RKO (cell line): ENCODE results near the gene ISCU.
"Not testable (repeated sequence)": the region's sequence is repeated elsewhere in the genome, so short reads cannot be mapped to it uniquely, and the experiment has no call there.

ENCODE experiments used
- DNase-seq: peaks from one replicate; pipeline ENCODE4 v3.0.0-alpha.2; 2016; ENCODE audit warnings: low spot score

ISCU gene

DNA sequence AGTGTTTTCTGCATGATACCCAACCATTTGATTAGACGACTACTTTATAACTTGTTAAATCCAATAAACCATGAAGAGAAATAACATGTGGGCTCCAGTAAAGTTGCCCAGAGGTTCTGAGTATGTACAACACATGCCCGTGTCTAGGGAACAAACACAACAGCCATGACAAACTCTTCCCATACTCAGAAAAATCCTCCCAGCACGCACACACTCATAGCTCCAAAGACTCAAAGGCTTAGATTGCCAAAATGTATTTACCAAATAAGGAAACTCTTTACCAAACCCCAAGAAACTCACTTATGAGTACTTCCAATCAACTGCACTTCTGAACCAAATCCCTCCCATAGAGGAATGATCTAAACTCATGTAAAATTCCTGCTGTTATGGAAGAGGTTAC lies 18.7 kb upstream of the ISCU start:
- no peak for DNase-seq

DNA sequence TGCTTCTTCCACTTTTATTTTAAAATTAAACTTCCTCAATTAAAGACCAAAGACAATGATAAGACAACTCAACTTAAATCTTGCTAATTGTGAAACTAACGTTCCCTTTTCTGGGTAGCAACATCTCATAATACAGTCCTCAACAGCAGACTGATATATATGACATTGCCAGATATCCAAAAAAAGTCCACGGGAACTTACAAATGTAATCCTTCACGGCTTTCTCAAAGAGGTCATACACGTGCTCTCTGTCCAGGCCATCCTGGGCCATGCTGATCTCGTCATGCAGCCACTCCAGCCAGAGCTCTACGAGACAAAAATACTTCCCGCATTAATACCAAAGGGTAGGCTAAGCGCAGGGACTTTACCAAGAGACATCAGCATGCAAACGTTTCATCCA lies 14.7 kb upstream of the ISCU start:
- DNase-seq: no peak

DNA sequence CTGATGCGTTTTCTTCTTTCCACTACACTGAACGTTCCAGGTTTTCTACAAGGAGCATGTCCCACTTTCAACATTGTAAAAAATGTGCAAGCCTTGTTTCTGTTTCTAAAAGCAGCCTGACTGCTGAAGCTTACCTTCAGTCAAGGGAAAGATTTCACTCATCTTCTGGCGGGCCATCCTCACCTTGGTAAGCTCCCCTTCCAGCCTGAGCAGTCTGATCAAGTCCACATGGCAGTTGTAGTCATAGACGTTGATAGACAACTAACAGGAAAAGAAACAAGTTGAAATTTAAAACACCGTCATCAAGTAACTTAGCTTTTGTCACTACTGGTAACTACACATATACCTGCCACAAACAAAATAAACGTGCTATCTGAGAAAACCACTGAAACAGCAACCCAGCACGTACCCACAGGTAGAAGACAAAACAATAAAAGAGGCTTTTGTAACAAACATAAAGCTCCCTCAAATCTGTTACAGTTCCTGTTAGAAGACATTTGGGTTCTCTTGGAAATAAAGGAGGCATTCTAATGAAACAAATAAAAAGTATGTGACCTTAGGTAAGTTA lies 13.4 kb upstream of the ISCU start:
- no peak for DNase-seq

DNA sequence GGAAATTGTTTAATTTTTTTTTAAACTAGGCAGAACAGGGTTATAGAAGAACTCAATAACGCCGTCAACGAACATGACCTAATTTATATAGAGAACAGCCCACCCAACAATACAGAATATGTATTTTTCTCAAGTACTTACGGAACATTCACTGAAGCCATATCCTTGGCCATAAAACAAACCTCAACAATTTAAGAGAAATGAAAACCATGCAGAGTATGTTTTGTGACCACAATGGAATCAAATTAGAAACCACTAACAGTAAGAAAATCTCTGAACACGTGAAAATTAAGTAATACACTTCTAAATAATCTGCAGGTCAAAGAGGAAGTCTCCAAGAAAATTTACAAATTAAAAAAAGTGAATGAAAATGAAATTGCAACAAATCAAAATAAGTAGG lies 10.9 kb upstream of the ISCU start:
- DNase-seq: no peak

DNA sequence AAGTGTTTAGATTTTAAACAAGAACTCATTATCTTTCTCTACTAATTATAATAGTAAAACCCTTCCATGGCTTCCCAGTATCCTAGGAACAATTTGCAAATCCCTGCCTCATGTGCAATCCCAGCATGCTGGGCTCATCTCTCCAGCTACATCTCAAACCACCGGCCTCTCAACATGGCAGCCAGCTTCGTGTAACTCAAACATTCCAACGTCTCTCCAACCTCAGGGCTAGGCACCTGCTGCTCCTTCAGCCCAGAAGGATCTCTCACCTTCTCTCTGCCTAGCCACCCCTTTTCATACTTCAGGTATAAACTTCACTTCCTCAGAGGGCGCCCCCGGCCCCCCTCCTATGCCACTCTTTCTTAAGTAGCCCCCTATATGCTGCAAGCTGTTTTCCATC lies 8.6 kb upstream of the ISCU start:
- no peak for DNase-seq

DNA sequence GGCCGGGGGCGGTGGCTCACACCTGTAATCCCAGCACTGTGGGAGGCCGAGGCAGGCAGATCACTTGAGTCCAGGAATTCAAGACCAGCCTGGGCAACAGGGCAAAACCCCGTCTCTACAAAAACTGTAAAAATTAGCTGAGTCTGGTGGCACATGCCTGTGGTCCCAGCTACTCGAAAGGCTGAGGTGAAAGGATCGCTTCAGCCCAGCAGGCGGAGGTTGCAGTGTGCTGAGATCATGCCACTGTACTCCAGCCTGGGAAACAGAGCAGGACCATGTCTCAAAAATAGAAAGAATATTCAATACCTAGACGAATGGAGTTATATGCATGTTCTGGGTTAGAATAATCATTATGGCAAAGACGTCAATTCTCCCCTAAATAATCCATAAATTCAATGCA lies 7.0 kb upstream of the ISCU start:
- not testable (repeated sequence) for DNase-seq

DNA sequence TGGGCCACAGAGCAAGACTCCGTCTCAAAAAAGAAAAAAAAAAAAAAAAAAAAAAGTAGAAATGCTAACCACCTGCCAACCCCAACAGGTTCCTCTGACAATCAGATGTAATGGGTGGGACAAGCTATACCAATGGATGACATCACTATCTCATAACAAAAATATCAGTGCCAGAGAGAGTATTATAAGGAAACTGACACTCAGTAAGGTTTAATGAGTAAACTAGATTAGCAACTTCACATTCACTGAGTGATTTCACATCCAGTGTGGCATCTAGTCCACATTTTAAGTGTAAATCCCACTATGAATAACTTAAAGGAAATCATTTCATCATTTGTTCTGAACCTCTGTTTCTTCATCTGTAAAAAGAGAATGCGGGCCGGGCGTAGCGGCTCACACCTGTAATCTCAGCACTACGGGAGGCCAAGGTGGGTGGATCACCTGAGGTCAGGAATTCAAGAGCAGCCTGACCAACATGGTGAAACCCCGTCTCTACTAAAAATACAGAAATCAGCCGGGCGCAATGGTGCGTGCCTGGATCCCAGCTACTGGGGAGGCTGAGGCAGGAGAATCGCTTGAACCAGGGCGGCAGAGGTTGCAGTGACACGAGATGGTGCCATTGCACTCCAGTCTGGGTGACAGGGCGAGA lies 3.3 kb upstream of the ISCU start:
- no peak for DNase-seq

DNA sequence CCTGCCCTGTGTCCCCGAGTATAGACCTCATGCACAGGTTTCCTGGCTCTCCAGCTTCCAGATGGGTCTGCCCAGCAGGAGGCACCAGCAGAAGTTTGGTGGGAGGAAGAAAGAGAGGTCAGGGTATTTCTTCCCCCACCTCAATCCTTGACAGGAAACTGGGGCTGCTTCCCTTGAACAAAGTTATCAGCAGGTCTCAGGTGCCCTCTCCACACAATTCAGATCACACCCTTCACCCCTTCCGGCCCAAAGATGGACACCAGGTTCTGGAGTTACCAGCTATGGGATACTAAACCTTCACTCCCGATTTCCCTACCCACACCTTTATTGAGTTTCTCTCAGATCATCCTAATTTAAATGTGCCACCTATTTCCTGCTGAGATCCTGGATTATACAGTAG lies 2.6 kb upstream of the ISCU start:
- no peak for DNase-seq

DNA sequence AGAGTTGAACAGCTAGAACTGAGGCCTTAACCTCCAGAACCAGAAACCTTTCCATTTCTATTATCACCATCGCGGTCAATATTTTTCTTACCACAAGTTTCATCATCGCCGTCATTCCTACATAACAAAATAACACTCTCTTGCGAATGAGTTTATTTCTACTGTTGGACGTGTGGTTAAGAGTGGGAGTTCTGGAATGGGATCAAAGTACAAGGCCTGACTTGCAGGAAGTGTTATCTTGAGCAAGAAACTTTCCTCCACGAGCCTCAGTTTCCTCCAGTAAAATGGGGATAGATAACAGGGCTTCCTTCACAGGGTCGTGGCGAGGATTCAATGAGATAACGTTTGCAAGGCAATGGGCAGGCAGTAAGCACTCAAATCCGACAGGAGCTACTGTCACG lies 2.1 kb upstream of the ISCU start:
- peak; percentile 63 for DNase-seq

DNA sequence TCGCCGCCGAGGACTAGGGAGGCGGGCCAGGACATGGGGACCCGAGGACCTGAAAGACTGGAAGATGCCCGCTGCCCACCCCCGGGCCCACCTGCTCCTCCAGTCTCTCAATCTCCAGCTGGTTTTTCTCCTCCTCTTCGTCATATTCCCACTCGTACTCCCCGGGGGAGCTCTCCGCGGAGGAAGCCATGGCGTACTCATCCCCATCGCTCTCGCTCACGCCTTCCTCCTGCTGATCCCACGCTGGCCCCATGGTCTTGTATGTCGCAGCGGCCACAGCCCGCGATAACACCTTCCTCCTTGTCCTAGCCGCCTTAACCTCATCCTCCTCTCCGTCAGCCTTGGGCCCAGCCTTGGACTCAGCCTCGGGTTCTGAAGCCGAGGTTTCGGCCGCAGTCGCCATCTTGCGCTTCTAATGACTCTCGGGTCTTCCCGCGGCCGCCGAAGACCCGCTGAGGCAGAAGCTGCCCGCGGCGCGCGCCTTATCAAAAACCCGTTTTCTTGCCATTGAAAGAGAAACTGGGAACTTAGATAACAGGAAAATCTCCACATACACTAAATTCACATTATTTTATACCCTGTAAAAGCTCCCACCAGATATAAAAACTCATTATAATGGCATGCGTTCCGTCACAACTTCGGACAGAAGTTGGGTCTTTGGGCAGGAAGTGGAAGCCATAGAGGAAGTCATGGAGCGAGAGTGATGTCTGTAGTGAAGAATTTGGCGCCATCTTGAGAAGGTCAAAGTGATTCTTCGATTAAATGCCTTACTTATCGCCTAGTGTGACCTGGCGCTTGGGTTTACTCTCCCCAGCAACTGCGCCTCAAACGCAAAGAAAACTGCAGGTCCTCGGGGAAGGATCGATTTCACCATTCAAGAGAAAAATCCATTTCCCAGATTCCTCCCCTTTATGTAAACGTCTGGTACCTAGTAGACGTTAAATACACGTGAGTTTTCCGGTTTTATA lies 1.4 kb upstream of the ISCU start, which contains the start of gene SART3:
TSS of gene SART3 (minus strand) at position 422 of the 968 bp plus-strand sequence. CDS start at position 403, 19 bp downstream.
- DNase-seq: peak; percentile 93

DNA sequence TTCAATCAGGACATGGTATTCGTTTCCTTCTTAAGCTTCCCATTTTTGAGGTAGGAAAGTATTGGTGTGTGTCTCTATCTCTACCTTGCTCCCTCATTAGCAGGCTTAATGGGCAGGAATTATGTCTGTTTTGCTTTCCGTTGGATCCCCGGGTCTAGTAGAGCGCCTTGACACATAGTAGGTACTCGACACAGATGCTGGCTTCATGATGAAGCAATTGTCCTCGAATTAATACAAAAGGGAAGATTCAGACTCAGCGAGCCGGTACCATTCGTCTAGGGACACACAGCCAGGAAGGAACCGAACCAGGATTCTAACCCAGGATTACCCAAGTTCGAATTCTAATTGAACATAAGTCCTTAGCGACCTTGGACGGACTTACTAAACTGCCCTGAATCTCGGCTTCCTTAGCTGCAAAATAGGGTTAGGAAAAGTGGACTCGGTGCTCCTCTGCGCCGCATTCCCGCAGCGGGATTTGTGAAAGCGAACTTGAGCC lies 496 bp upstream of the ISCU start:
- DNase-seq: peak; percentile 64

DNA sequence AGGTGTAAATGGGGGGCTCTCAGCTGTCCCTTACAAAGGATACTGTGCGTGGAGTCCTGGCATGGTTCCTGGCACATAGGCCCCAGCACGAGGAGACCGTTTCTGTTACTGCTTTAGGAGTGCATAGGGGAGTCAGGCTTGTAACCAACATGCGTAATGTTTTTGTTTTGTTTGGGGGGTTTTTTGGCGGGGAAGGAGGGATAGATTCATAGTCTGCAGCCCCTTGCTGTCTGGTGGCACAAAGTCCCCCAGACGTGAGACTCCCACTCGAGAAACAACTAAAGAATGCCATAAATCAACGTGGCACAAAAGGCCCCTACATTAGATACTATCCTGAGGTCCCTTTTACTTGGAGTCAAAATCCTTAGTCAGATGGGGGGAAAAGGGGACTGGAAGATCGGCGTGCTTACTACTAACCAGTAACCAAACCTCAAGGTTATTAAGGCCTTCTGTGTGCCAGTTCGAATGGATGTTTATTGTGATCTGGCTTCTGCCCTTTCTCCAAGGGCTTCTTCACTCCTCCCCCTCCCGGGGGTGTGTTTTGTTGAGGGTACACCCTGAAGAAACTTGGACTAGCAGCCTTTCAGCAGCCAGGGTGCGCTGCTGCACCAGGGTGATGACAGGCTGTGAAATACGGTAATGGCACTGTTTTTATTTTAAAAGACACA lies 874 bp downstream of the ISCU start:
- DNase-seq: peak; percentile 95

DNA sequence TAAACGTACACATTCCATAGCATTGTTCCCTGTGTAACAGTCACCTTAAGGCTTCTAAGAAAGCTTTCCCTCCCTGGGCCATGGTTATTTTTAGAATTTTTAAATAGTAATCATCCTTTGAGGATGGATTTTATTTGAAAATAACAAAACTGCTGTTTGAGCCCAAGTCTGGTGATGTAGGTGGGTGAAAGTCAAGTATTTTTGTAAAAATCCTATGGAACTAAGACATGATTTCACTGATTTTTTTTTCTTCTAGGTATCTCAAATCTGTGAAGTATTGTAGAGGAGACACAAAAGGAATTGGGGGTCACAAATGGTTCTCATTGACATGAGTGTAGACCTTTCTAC lies 1.4 kb downstream of the ISCU start:
- DNase-seq: no peak

DNA sequence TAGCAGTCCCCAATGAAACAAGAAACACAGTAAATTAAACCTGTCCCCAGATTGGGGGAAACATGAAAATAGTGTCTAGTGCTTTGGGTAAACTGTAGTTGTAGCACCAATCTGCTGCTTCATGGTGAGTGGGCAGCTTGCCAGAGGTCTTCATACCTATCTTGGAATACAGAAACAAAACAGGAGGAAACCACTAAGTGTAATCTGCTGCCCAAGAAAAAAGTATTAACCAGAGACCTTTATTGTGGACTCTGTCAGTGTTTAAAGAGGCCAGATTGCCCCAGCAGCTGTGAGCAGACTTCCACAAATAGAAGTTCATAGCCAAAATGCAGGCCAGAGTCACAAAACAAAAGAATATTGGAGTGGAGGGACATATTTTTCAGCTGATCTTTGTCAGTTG lies 2.3 kb downstream of the ISCU start:
- DNase-seq: no peak

DNA sequence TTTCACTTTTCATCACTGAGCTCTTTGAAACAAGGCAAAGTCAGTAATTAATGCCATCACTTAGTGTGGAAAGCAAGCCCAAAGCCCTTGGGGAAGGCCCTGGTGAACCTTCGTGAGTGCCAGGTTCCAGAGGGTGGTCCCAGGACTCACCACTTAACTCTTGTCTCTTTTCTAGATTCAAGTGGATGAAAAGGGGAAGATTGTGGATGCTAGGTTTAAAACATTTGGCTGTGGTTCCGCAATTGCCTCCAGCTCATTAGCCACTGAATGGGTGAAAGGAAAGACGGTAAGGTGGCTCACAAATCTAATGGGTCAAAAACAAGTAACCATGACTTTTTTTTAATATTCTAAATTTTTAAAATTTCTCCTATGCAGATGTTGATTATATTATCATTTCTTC lies 2.8 kb downstream of the ISCU start:
- no peak for DNase-seq

DNA sequence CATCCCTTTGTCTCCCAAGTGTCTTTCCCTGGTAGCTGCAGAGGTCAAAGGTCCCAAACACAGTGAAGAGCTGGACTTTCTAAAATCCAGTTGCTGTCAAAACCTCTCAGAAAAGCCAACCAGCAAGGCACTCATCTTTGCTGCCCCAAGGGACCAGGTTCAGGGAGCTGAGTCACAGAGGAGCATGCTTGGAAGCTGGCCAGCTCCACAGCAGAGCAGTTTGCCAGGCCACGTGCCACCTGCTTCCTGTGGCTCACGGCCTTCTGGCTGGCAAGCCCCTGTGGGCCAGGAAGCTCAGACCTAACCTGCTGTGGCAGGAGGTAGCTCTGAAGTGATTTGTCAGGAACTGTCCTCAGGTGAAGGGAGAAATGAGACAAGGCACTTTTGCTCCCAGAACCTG lies 3.6 kb downstream of the ISCU start:
- DNase-seq: peak; percentile 76

DNA sequence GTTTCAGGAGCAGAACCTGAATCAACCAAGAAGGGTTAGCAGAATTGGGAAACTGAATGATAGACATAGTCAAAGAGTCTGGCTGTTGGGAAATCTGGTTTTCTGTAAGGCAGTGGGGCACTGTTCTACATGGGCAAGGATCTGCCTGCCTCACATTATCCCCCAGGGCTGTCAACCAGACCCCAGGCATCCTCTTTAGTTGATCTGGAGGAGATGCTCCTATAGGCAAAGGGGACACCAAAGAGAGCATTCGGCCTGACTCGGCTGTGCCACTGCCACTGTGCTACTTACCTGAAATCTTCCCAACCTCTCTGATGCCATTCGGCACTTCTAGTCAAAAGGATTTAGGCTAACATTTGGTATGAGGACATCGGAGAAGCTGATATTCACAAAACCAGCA lies 4.1 kb downstream of the ISCU start:
- DNase-seq: no peak

DNA sequence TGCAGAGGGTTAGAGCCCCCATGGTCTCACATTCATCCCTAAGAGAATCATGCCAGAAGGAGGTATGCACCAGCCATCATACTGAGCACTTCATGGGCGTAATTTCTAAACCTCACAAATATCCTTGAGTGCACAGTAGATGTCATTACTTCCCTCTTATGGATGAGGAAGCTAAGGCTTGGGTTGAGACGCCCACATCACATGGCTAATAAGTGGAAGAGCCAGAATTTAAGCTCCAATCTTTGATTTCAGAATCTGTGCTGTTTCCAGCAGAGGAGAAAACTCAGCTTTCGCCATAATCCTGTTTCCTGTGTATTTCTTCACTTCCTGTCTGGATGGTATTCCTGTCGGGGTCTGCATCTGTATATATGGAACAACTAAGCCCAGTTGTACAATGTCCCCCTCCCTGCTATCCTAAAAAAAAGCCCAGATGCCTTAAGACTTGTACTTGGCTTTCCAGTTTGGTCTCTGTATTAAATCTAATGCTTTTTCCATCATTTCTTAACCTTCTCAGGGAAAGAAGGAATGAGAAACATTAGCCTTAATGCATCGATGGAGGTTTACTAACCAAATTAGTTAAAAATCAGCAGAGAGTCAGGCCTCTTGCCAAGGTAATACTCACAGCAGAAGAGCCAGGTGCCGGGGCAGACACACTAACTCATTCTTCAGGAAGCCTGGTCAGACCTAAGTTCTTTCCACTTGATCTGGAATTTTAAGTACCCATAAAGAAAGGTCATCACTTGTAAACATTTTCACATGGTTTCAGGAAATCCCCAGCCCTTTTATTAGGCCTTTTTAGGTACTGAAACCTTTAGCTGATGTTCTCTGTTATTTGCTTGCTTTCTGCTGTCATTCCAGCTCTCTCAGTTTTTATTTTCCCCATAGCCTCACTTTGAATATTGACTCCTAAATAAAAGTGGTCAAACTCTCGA lies 5.3 kb downstream of the ISCU start:
- DNase-seq: no peak

DNA sequence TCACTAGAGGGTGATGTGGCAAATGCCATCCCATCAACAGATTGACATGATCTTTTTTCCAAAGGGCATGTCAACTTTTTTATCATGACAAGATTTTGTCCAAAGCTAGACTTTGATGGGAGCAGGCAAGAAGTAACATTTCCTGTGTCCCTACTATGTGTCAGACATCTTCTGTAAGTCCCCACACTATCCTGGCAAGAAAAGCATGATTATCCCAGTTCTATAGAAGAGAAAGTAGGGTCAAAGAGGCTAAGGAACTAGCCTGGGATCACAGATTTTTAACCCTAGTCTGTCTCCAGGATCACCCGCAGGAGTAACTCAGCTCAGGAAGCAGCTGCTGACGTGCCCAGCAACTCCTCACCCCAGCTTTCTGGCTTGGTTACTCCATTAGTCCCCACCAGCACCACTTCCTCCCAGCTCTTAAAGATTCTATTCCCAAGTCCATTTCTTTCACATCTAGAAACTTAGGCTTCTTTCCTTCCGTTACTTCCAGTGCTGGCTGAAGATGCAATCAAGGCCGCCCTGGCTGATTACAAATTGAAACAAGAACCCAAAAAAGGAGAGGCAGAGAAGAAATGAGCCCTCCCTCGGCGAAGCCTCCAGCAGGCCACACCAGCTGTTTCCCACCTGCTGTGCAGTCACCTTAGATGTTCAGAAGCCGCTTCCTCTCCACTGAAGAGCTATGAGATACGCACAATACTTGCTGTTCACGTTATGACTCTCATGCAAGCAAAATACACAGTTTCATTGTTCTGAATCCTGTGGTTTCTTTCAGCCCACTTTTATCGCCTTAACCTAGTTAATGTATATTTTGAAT lies 6.2 kb downstream of the ISCU start:
- DNase-seq: no peak
